Fibroblast of lung (primary cell): ENCODE measurements around the gene DUSP23.

Experiments
- EZH2 ChIP-seq: IDR thresholded peaks from 2 replicates; pipeline ENCODE4 v1.5.1; 2012; ENCODE audit warnings: low read length, control low read depth, mild to moderate bottlenecking; ENCODE audit errors: missing control alignments
- TF ChIP-seq, protein P1 (sequence below), 2 donors: IDR thresholded peaks in 1 of 2; conservative IDR thresholded peaks in 1 of 2; 1 replicate in 1 of 2; 2 replicates in 1 of 2; pipeline ENCODE4 v1.5.1; 2011 to 2012; ENCODE audit warnings: low read length in 2 of 2, control low read depth in 1 of 2, inconsistent platforms in 1 of 2, low read depth in 1 of 2, mild to moderate bottlenecking in 1 of 2

DNA sequence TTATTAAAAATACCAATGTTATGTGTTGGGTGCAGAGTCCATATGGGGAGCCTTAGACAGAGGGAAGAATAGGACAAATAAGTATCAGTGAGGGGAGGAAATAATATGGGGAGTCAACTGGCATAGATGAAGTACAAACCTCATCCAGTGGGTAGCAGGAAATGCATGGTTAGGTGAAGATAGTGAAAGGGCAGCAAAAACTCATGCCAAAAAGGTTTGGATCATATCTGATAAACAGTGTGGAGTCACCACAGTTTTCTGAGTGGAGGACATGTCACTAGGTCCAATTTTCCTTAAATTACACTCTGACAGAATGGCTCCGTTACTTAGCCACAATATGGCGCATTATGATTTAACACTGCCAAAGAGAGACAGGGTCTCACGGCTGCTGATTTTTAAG, 10.3 kb downstream of the DUSP23 start:
- TF ChIP-seq, protein P1, sequence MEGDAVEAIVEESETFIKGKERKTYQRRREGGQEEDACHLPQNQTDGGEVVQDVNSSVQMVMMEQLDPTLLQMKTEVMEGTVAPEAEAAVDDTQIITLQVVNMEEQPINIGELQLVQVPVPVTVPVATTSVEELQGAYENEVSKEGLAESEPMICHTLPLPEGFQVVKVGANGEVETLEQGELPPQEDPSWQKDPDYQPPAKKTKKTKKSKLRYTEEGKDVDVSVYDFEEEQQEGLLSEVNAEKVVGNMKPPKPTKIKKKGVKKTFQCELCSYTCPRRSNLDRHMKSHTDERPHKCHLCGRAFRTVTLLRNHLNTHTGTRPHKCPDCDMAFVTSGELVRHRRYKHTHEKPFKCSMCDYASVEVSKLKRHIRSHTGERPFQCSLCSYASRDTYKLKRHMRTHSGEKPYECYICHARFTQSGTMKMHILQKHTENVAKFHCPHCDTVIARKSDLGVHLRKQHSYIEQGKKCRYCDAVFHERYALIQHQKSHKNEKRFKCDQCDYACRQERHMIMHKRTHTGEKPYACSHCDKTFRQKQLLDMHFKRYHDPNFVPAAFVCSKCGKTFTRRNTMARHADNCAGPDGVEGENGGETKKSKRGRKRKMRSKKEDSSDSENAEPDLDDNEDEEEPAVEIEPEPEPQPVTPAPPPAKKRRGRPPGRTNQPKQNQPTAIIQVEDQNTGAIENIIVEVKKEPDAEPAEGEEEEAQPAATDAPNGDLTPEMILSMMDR (conservative IDR thresholded peaks at IDR 0.05 in 1 of 2, IDR thresholded peaks at IDR 0.05 in 1 of 2; ENCODE audit: low read depth in 1 of 2, low read length in 2 of 2), result no peak
- no peak for TF ChIP-seq EZH2
